ENCODE results near the gene ANO1.

The ANO1 gene

GRCh38 chr11:70133771-70134335 is 55.7 kb downstream of the ANO1 start:
- DNase-seq = no peak

DNA sequence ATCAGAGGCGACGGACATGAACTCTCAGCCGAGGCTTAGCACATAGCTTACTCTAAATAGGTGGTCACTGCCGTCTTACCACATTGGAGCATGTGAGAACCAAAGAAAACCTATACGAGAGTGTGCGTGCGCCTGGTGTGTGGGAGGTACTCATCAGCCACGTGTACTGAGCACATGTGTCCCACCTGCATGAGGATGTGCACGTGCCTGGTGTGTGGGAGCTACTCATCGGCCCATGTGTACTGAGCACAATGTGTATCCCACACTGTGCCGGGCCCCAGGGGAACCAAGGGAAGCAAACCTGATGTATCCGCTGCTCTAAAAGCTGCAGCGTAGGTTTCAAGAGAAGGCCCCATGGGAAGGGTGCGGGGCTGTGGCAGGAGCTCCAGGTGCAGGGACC is 56.4 kb downstream of the ANO1 start:
- no peak for DNase-seq

GRCh38 chr11:70135142-70135541 is 57.0 kb downstream of the ANO1 start:
- DNase-seq = no peak

GRCh38 chr11:70135625-70136059 is 57.5 kb downstream of the ANO1 start:
- no peak for DNase-seq

DNA sequence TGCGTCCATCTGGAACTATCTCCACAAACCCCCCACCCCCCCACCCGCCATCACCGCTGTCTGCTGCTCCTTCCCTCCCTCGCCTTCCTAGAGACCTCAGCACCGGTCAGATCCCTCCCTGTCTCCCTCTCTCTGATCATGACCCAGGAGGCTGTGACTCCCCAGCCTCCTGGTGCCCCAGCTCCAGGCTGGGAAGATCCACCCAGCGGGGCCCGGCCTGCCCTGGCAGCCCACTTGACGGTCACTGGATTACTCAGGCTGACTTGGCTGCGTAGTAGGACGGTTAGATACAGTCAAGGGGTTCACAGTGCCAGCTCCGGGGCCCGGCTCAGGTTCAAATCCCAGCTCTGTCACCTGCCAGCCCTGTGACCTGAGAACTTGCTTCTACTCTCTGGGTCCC is 59.3 kb downstream of the ANO1 start:
- no peak for DNase-seq

DNA sequence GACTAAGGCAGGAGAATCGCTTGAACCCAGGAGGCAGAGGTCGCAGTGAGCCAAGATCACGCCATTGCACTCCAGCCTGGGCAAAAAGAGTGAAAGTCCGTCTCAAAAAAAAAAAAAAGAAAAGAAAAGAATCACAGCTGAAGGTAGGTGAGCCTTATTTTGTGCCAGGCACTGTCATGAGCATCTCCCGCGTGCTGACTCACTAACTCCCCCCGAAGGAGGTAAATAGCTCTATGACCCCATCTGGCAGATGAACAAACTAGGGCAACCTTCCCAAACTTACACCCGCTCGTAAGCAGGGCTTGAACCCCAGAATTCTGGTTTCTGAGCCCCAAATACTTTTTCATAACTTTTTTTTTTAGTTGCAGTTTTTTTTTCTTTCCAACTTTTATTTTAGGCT is 60.3 kb downstream of the ANO1 start:
- no peak for DNase-seq

DNA sequence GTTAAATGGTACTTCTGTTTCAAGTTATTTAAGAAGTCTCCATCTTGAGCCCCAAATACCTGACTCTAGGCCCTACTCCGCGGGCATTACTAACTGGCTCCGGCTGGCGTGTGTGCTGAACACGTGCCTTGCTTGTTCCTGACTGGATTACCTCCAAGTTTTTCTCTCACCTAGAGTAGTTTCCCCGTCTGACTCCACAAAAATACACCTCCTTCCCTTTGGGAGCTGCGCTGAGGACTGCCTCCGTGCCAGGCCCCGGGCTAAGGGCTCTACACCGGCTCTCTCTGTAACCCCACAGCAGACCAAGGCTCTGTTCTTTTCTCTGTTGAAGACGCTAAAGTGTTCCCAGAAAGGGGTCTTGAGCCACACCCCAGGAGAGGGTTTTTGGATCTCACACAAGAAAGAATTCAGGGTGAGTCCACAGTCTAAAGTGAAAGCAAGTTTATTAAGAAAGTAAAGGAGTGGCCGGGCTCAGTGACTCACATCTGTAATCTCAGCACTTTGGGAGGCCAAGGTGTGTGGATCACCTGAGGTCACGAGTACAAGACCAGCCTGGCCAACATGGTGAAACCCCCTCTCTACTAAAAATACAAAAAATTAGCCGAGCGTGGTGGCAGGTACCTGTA is 61.8 kb downstream of the ANO1 start:
- no peak for DNase-seq

DNA sequence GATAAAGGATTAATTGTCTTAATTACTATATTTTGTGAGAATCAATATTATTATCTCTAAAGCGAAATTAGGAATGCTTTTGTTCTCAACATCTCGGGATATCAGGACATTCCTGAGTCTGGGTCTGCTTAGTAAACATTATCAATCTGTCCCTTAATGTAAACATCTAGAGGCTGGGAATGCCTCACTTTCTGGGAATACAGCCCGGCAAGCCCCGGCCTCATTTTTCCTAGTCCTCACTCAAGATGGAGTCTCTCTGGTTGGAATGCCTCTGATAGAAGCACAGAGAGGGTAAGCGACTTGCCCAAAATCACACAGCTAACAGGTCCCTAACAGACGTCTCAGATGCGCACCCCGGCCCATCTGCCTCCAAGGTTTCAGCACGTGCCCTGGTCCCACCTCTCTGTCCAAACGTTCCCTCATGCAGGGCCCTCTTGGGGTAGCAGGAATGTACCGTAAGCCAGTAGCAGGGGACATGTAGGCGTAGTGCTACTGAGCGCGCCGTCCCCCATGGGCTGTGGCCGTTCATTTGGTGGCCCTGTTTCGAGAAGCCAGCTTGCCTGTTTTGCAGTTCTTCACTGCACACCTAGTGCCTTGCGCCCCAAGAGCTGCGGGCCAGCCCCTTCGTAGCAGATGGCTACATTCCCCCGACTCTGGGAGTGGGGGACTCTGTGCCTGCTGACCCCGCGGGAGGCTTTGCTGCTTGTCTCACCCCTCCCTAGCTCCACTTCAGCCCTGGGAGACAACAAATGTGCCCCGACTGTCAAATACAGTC is 62.8 kb downstream of the ANO1 start:
- DNase-seq = peak in 2 of 56 donors; percentile 10 to 17

DNA sequence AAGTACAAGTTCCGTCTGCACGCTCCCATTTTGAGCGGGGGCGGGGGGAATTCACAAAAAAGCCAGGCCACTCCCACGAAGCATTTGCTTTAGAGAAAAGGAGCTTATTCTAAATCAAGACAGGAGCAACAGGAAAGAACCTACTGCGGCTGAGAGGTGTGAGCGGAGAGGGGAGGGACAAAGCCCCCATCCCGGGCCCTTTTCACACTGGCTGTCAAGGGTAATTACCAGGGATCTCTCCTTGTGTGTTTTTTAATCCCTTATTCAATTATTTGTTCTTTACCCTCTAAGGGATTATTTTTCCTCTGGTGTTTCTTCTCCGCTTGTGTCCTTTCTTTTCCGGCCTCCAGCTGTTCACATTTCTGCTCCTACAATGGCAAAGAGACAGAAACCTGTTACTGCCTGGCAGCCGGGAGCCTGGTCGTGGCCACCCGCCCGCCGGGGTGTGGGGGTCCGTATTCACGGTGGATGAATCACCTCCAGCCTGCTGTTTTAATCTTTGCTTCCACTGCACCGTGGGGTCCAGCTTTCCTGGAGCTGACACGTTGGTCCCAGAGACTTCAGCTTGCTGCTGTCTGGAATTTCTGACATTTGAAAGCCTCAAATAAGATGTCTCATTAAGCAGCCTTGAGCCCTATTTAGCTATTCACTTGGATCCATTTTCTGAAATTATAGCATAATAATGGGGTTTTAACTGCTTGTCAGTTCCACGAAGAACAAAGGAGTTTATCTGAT is 63.5 kb downstream of the ANO1 start:
- peak in 3 of 56 donors; percentile 3 to 15 (median 5) for DNase-seq

- DNase-seq = no peak
These were observed 64.2 kb downstream of the ANO1 start for GRCh38 chr11:70142221-70142875.

DNA sequence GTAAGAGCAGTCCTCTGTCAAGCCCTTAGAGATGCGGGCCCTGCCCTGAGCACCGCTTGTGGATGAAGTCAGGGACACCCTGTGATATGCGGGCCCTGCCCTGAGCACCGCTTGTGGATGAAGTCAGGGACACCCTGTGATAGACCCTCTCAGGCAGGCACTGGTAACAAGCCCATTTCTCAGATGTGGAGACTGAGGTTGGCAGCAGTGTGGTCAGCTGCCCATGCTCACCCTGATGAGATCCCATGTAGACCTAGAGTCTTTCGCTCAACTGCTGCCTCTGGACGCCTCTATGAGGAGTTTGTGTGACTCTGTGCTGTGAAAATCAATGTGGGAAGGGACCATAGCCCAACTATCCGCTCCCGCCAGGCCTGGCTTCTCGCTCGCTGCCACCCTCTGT is 66.1 kb downstream of the ANO1 start:
- no peak for DNase-seq

GRCh38 chr11:70145071-70145470 is 67.0 kb downstream of the ANO1 start:
- no peak for DNase-seq

GRCh38 chr11:70145841-70146240 is 67.7 kb downstream of the ANO1 start:
- no peak for DNase-seq

GRCh38 chr11:70146299-70146698 is 68.2 kb downstream of the ANO1 start:
- no peak for DNase-seq

- no peak for DNase-seq
These were observed 68.9 kb downstream of the ANO1 start for GRCh38 chr11:70146895-70147520.

DNA sequence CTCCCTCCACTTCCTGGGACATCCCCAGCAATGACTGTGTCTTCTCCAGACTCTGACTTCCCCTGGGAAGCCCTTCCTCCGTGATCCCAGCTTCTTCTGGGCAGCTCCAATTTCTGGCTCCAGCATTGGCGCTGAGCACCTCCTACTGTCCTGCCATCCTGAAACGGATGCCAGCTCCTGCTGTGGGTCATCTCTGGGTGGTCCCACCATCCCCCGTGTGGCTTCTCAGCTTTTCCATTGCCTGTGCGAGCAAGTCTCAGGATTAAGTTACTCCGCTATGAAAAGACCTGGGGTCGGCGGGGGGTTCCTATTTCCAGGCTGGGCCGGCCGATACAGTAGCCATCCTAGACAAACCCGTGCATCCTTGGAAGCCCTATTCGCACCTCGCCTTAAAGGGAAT is 69.6 kb downstream of the ANO1 start:
- no peak for DNase-seq

GRCh38 chr11:70151671-70152070 is 73.6 kb downstream of the ANO1 start:
- no peak for DNase-seq

GRCh38 chr11:70153133-70153727 is 75.1 kb downstream of the ANO1 start:
- DNase-seq = no peak

DNA sequence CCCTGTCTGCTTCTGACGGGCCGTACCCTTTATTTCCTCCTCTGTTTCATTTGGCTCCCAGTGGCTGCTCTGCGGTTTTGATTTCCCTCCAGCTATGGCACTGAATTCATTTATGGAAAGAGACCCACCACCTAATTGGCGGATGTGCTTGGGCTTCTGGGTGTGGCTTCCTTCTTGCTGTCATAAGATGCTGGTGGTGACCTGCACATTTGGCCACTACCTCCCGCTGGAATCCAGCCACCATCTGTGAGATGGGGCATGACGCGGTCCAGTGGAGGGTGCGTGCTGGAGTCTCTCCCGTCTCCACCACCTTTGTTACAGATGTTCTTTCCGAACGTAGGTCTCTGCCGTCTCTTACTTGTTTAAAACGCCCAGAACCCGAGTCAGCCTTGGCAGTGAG is 77.3 kb downstream of the ANO1 start:
- DNase-seq = no peak

DNA sequence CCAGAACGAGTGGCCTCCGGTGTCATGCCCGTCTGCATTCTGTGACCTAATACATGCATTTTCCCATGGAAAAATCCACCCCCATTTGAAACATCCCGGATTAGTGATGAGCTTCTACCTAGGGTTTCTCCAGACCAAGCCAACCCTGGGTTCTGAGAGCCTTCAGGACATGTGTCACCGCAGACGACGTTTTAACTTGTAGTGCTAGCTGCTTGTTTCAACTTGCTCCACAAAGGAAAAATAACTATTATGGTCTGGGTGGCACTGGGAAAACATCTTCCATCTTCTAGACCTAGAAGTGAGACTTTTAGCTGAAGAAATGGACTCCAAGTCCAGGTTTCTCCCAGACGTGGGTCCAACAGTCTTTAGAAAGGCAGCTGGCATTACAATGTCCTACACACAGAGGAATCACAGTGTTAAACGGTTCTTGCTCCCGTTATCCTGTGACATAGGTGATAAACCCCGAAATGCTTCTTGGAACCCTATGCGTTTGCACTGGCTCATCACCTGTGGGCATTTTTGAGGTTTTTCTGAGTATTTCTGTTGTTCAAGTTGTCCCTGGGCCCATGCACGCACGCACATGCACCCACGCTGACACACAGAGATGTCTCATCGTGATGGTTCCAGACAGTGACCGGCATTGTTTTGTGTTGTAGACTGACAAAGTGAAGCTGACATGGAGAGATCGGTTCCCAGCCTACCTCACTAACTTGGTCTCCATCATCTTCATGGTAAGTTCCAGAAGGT is 78.3 kb downstream of the ANO1 start:
- no peak for DNase-seq
